GM10266 (cell line): ENCODE results near the gene IQCE.

Experiments
- DNase-seq: peaks from one replicate; pipeline ENCODE4 v3.0.0; 2012; ENCODE audit errors: extremely low spot score
- TF ChIP-seq, protein P1 (sequence below): IDR thresholded peaks from 2 replicates; pipeline ENCODE4 v1.5.1; 2012; ENCODE audit warnings: mild to moderate bottlenecking, low read depth; ENCODE audit not compliant: control insufficient read depth, insufficient read depth; ENCODE audit errors: missing control alignments

Gene IQCE

DNA sequence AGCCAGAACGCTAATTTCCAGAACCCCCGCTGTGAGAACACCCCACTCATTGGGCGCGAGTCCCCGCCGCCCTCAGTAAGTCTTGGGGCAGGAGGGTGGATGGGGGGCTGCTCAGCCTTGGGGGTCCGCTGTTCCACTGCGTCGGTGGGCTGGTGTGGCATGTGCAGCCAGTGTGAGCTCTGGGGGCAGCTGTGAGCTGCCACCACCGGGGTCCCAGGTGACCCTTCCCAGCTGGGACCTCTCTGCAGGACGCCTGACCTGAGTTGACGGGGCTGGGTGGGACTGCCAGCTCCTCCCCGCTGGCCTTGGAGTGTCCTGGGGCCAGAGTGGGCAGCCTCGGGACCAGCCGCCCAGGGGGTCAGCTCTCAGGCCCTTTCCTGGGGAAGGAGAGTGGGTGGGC lies 100.2 kb downstream of the IQCE start:
- TF ChIP-seq, protein P1, sequence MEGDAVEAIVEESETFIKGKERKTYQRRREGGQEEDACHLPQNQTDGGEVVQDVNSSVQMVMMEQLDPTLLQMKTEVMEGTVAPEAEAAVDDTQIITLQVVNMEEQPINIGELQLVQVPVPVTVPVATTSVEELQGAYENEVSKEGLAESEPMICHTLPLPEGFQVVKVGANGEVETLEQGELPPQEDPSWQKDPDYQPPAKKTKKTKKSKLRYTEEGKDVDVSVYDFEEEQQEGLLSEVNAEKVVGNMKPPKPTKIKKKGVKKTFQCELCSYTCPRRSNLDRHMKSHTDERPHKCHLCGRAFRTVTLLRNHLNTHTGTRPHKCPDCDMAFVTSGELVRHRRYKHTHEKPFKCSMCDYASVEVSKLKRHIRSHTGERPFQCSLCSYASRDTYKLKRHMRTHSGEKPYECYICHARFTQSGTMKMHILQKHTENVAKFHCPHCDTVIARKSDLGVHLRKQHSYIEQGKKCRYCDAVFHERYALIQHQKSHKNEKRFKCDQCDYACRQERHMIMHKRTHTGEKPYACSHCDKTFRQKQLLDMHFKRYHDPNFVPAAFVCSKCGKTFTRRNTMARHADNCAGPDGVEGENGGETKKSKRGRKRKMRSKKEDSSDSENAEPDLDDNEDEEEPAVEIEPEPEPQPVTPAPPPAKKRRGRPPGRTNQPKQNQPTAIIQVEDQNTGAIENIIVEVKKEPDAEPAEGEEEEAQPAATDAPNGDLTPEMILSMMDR = no peak
- DNase-seq = no peak

DNA sequence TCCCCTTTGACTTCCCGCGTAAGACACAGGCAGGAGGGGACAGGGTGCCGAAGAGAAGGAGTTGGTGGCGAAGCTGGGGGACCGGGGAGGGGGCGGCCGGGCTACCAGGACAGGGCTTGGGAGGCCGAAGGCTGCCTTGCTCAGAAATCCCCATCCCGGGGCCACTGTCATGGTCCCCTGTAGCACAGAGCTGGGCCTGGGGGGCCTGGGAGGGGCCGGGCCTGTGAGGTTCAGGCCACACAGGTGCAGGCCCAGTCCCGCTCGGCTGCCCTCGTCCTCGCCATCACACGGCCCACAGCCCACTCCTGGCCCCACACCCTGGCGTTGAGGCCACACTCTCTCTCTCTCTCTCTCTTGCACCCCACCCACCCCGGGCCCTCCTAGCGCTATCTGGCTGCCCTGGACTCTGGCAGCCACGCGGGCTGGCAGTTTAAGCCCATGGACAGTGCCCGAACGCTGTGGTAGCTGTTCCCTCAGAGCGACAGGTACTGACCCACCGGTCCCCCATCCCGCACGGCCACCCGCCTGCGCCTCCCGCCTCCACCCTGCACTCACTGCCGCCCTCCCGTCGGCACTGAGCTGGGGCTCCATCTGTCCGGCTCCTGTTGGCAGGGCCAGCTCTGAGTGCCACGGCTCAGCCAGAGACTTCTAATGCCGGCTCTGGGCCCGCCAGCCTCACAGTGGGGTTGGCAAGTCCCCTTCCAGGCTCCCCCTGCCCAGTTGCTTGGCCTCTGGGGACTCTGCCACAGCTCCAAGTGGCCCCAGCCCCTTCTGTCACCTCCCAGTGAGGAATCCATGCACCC lies 101.0 kb downstream of the IQCE start:
- TF ChIP-seq, protein P1 = no peak
- DNase-seq = no peak

DNA sequence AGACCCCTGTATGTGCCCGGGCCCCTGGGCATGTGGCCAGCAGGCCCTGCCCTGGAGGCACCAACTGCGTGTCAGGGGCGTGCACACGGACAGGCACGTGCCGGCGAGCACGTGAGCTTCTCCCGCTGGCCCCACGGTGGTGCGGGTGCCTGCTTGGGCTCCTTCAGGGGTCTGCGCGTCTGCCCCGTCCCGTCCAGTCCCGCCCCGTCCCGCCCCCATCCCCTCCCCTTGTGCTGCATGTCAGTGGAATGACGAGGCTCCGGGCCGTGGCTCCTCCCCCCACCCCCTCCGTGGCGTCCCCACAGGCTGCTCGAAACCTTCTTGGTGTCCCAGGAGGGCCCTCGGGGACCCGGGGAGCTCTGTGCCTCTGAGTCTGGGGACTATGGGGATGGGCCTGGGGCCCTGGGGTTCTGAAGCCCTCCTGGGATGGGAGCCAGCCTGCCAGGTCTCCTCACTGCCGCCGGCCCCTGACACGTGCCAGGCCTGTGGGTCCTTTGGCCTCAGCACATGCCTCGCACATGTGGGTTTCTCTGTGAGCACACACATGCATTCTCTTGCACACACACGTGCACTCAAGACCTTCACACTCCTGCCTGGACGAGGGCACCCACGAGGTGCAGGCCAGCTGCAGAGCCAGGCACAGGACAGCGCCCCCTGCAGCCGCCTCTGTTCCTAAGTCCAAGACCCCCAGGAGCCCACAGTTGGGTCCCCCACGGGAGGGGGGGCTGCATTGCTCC lies 101.7 kb downstream of the IQCE start:
- no peak for DNase-seq
- TF ChIP-seq, protein P1 = peak; percentile 23

DNA sequence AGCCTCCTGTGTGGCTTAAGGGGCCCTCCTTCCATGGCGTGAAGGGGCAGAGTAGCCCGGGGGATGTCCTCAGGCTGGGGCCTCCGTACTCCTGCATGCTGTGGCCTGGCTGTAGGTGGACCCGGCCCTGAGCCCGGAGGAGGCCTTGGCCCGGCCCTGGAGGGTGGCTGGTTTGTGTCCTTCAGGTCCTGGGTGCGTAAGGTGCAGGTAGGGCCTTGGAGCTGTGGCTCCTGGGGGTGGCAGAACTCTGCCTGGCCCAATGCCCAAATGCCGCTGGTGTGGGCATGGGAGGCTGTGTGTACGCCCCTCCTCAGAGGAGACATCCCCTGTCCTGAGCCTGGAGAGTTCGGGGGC lies 102.3 kb downstream of the IQCE start:
- no peak for DNase-seq
- TF ChIP-seq, protein P1 = no peak

DNA sequence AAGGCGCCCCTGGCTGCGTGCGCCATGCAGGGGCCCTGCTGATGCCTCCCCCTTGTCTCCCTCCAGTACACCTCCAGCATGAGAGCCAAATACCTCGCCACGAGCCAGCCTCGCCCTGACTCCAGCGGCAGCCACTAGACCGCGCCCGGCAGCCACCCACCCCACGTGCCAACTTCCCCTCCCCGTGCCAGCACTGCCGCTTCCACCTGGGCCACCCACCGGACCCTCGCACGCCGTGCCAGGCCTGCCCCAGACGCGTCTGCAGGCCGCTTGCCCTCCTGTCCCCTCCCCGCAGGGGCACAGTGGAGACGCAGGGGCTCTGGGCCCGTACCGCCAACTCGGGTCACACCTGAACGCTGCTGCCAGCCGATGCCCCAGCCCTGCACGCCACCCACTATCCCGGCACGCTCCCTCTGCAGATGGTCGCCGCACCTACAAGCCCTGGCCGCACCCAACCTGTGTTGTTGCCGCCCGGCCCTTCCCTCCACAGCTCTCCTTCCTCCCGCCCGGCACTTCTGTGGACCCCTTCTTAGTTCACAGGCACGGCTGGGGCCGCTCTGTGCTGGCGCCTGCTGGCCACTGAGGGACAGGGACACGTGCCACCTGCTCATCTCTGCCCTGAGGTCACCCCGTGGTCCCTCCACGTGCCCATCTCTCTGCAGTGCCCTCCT lies 103.0 kb downstream of the IQCE start:
- no peak for DNase-seq
- TF ChIP-seq, protein P1 = peak; percentile 9

DNA sequence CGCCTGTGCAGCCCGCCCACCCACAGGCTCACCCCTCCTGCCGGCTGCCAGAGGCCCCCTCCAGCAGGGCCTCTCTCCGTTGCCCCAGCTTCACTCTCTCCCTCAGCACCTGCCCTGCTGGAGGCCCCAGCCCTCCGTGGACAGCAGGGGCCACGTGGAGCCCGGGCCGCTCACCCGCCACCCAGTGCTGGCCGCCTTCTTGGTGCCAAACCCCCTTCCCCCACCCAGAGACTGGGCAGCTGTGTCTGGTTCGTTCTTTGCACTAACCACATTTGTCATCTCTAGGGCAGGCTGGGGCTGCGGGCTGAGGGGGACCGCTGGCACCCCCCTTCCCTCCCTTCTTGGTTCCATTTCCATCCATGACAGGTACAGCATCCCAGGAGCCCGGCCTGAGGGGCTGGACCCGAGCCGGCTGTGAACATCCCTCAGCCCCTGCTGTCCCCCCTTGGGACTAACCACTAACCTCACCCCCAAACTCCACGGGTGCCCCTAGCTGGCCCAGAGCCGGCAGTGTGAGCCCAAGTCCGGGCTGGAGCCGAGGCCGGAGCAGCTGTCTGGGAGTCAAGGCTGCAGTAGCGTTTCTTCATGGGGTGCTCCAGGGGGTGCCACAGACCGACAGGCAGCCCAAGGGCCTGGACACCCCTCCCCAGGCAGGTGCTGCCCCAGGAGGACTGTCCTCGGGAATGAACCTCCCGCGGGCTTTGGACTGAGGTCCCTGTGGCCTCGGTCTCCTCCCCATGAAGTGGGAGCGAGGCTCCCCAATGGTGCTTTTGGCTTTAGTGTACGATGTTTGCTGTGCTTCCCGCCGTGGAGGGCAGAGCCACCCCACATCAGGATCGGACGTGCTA lies 103.7 kb downstream of the IQCE start:
- no peak for DNase-seq
- TF ChIP-seq, protein P1 = no peak
